Aorta (tissue), 5 donors: ENCODE measurements around the gene ENGASE. TPM values are rescaled to one million over a fixed set of nuclear protein-coding genes. Genes with fewer than 3 reads are reported as not detected.

Experiments used
- ATAC-seq: fragments of 200-7000 bp; cut with Tn5 transposase; one replicate; pipeline ENCODE4 v1.9.1; 2022; ENCODE audit warnings: moderate library complexity; ENCODE audit not compliant: low FRiP score
- DNase-seq, 2 donors: peaks; one replicate each; pipeline ENCODE4 v3.0.0-alpha.2; 2020
- H3K27ac ChIP-seq, 2 donors: one replicate each; pipeline ENCODE4 v1.5.1; 2013; ENCODE audit warnings: low read length in 2 of 2, mild to moderate bottlenecking in 2 of 2, moderate library complexity in 2 of 2, control low read depth in 1 of 2, inconsistent platforms in 1 of 2, low read depth in 1 of 2
- H3K27me3 ChIP-seq, 2 donors: one replicate each; pipeline ENCODE4 v1.6.1; 2013; ENCODE audit warnings: control low read depth in 1 of 2, low read length in 1 of 2, mild to moderate bottlenecking in 1 of 2, moderate library complexity in 1 of 2; ENCODE audit not compliant: insufficient read depth in 2 of 2, control insufficient read depth in 1 of 2
- H3K36me3 ChIP-seq, 2 donors: one replicate each; pipeline ENCODE4 v1.6.1; 2013; ENCODE audit warnings: control low read depth in 1 of 2, low read length in 1 of 2, mild to moderate bottlenecking in 1 of 2; ENCODE audit not compliant: insufficient read depth in 2 of 2, control insufficient read depth in 1 of 2
- H3K4me1 ChIP-seq, 2 donors: one replicate each; pipeline ENCODE4 v1.6.1; 2013; ENCODE audit warnings: low read length in 2 of 2, control low read depth in 1 of 2, mild to moderate bottlenecking in 1 of 2, moderate library complexity in 1 of 2; ENCODE audit not compliant: insufficient read depth in 2 of 2, control insufficient read depth in 1 of 2
- H3K4me3 ChIP-seq, 2 donors: one replicate each; pipeline ENCODE4 v1.5.1; 2013; ENCODE audit warnings: low read length in 2 of 2, control low read depth in 1 of 2, mild to moderate bottlenecking in 1 of 2
- H3K9me3 ChIP-seq: one replicate; pipeline ENCODE4 v1.6.1; 2013; ENCODE audit warnings: mild to moderate bottlenecking, low read length; ENCODE audit not compliant: control insufficient read depth
- WGBS, 2 donors: extraction: QIAGEN DNeasy Blood & Tissue Kit; methylation state at CpG; one replicate each; pipeline ENCODE4 v1.1.7; 2013; 5-methylcytosine and 5-hydroxymethylcytosine counted together
- intact Hi-C, 2 donors: fragments of 100-400 bp; cut with DNase I; formaldehyde crosslinking; loops; one replicate each; pipeline versions ENCODE4 v1.14.2 to v1.15.0; 2022
- polyA plus RNA-seq, 2 donors: library from polyadenylated mRNA; stranded (reverse); fragments of 200-250 nt; gene quantifications; one replicate each; pipeline ENCODE4 v1.2.3, GENCODE V29; 2013
- total RNA-seq, 2 donors: library from RNA; stranded (reverse); fragmentation: NEBNext Ultra II Directional; extraction: Animal tissue kit (Norgen Biotek cat#: 25700); gene quantifications; one replicate each; pipeline ENCODE4 v1.2.1, GENCODE V29; 2021
- donor health status: healthy with polysubstance abuse.
- donor health status: Bipolar disorder and iron deficiency.
- donor health status: DM: no; HTN: no; CAD: no.
- donor health status: DM: no; HTN: no; CAD: no.
- donor health status: DM: yes; HTN: yes; CAD: no.

Gene ENGASE
- total and polyA plus RNA-seq, 4 donors: 7.0 to 60.5 (median 51.6) TPM

- intact Hi-C loops: no loop called here
- Histone ChIP-seq H3K36me3 (peaks cover 4 to 6% of the 10 kb centered on the region in 2 donors), H3K27ac (no peak overlapping the region), H3K4me3 (no peak overlapping the region), H3K27me3 (no peaks in the 10 kb centered on the region), H3K9me3 (no peaks in the 10 kb centered on the region), H3K4me1 (no peaks in the 10 kb centered on the region)
- ATAC-seq (no peak), DNase-seq (peak in 1 of 2 donors; percentile 71)
- WGBS, 2 donors: 91 to 93% methylated on average over 31 of the region's 31 CpGs
Measured at GRCh38 chr17:79084291-79085153, 9.9 kb downstream of the ENGASE start.

GRCh38 chr17:79085154-79085920, 10.7 kb downstream of the ENGASE start:
- peak in 1 of 2 donors; percentile 75 for DNase-seq
- intact Hi-C loops: no loop called here
- H3K27me3 ChIP-seq: no peaks in the 10 kb centered on the region
- ATAC-seq: no peak
- 90 to 92% methylated on average over 30 of the region's 30 CpGs for WGBS, 2 donors
- H3K9me3 ChIP-seq: no peaks in the 10 kb centered on the region
- peaks cover 4 to 6% of the 10 kb centered on the region in 2 donors for H3K36me3 ChIP-seq
- H3K4me3 ChIP-seq: no peak overlapping the region
- H3K27ac ChIP-seq: no peak overlapping the region
- H3K4me1 ChIP-seq: no peaks in the 10 kb centered on the region

GRCh38 chr17:79085921-79086551, 11.4 kb downstream of the ENGASE start:
- Histone ChIP-seq H3K36me3 (peaks cover 4 to 6% of the 10 kb centered on the region in 2 donors), H3K27ac (no peak overlapping the region), H3K27me3 (no peaks in the 10 kb centered on the region), H3K9me3 (no peaks in the 10 kb centered on the region), H3K4me1 (no peaks in the 10 kb centered on the region), H3K4me3 (no peak overlapping the region)
- peak in 1 of 2 donors; percentile 74 for DNase-seq
- intact Hi-C loops: loop anchor here in 1 of 2 donors (2.0 kb wide), 1 partner anchor 307 kb away; no protein-coding TSS in a partner anchor
- ATAC-seq: no peak
- WGBS, 2 donors: 92 to 93% methylated on average over 28 of the region's 28 CpGs

DNA sequence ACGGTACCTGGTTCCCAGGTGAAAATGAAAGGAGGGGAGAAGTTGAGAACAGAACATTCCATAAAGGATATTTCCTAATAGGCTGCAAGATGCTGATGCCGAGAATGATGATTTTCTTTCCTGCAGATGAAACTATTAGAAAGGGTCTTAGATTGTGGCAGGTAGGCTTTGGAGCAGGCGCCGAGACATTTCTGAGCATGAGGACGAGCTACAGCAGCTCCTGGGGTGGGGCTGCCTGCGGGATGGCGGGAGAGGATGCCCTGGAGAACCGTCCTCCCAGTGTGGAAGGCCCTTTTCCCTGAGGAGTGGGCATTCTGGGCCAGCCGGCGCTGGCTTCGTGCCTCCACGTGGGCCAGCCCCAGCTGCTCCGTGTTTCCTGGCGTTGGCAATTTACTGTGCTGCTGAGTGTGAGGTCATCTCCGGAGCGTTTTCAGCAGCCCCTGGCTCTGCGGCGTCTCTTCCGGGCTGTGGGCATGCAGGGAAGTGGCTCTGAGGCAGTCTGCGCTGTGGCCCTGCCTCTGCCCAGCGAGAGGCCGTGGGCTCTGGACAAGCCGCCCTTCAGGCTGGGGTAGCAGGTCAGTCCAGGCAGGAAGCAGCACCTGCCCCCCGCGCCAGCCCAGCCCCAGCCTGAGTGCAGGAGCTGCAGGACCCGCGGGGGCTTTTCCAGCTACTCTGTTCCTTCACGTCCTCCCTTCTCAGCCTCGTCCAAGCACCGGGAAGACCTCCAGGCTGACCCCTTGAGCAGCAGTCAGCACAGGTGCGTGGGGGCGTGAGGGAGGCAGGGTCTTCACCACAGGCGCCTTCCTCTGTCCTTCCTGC, 12.2 kb downstream of the ENGASE start:
- intact Hi-C loops: loop anchor here in 1 of 2 donors (2.0 kb wide), 1 partner anchor 306 kb away; no protein-coding TSS in a partner anchor
- H3K36me3 ChIP-seq: peaks cover 4 to 6% of the 10 kb centered on the region in 2 donors
- H3K4me1 ChIP-seq: no peaks in the 10 kb centered on the region
- ATAC-seq: no peak
- H3K27ac ChIP-seq: no peak overlapping the region
- no peaks in the 10 kb centered on the region for H3K27me3 ChIP-seq
- H3K4me3 ChIP-seq: no peak overlapping the region
- WGBS, 2 donors: 79% methylated on average over 31 to 33 of the region's 33 CpGs
- H3K9me3 ChIP-seq: no peaks in the 10 kb centered on the region
- DNase-seq: peak in 1 of 2 donors; percentile 63

- peaks cover 4 to 6% of the 10 kb centered on the region in 2 donors for H3K36me3 ChIP-seq
- no peak overlapping the region for H3K4me3 ChIP-seq
- DNase-seq (peak; percentile 69 to 93), ATAC-seq (peak; percentile 82)
- 44% methylated on average over 12 of the region's 12 CpGs for WGBS, 2 donors
- no peaks in the 10 kb centered on the region for H3K4me1 ChIP-seq
- no peak overlapping the region for H3K27ac ChIP-seq
- H3K27me3 ChIP-seq: no peaks in the 10 kb centered on the region
- H3K9me3 ChIP-seq: no peaks in the 10 kb centered on the region
- intact Hi-C loops: loop anchor here (2.0 kb wide), 1 partner anchor 305 kb away; no protein-coding TSS in a partner anchor
Measured at GRCh38 chr17:79087428-79088143, 13.0 kb downstream of the ENGASE start.

DNA sequence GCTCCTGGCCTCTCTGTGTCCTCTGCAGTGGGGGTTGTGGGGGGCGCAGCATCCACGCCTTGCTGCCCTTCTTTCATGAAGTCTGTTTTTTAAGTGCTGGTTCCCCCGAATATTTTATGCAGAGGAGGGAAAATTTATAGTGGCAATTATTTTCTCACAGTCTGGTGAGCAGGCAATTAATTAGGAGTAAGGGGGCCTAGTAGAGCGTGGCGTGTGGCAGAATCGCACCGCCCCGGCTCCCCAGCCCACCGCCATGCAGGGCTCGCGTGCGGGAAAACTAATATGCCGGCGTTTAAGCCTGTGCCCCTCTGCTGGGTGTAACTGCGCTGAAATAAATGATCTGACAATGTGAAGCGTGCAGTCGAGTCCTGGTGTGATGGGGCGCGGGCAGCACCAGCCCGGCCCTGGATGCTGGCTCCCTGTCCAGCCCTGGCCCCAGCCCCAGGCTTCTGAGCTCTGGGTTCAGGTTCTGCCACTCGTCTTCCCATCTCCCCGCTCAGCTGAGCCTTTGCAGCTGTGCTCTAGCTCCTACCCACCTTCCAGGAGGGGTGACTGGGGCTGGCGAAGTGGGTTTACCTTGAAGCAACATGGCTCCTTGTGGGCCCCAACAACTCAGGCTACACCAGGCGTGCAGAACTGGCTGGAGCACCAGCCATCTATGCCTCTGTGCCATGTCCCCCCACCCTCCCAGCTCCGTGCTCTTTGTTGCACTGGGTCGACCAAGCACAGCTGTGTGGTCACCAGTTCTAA, 13.8 kb downstream of the ENGASE start:
- Histone ChIP-seq H3K4me1 (no peaks in the 10 kb centered on the region), H3K9me3 (no peaks in the 10 kb centered on the region), H3K36me3 (peaks cover 4 to 6% of the 10 kb centered on the region in 2 donors), H3K4me3 (no peak overlapping the region), H3K27me3 (no peaks in the 10 kb centered on the region), H3K27ac (no peak overlapping the region)
- DNase-seq (no peak), ATAC-seq (no peak)
- WGBS, 2 donors: 93 to 96% methylated on average over 26 of the region's 26 CpGs
- intact Hi-C loops: loop anchor here in 1 of 2 donors (2.0 kb wide), 1 partner anchor 304 kb away; no protein-coding TSS in a partner anchor

DNA sequence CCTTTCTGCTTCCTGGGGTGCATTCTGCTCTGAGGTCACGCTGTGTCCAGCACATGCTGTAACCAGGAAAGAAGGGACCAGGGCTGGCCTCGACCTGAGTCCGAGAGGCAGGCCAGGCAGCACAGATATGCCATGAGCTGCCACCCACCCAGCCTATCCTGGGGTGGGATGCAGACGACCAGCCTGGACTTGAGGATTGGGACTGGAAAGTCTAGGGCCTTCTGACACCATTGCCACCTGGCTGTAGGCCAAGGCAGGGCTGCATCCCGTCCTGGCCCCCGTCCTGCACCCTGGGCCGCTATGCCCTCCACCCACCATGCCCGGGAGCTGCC, 14.3 kb downstream of the ENGASE start:
- Histone ChIP-seq H3K27ac (no peak overlapping the region), H3K4me3 (no peak overlapping the region), H3K4me1 (no peaks in the 10 kb centered on the region), H3K27me3 (no peaks in the 10 kb centered on the region), H3K36me3 (peaks cover 4 to 6% of the 10 kb centered on the region in 2 donors), H3K9me3 (no peaks in the 10 kb centered on the region)
- no peak for ATAC-seq
- intact Hi-C loops: loop anchor here in 1 of 2 donors (2.0 kb wide), 1 partner anchor 304 kb away; no protein-coding TSS in a partner anchor
- DNase-seq: no peak
- 64 to 66% methylated on average over 8 of the region's 8 CpGs for WGBS, 2 donors
